ENCODE measurements around the gene RIMS3. TPM values are rescaled to one million over a fixed set of nuclear protein-coding genes. Genes with fewer than 3 reads are reported as not detected.
A peak's percentile ranks its signal among the peaks of the same experiment; 100 is the strongest.

Gene RIMS3
- total RNA-seq, 1 experiment from 2014 or later: 13.7 TPM

GRCh38 chr1:40606978-40607377, 58.5 kb downstream of the RIMS3 start:
- peaks cover 2 to 3% of the 10 kb centered on the region in 2 experiments; a peak in 2 of 5 replicates for H3K9me3 Mint-ChIP-seq

More at GRCh38 chr1:40606978-40607377, 58.5 kb downstream of the RIMS3 start:
- H3K23me2 ChIP-seq (ENCODE audit: insufficient read length, low read depth, low read length, poor library complexity, severe bottlenecking): no peaks in the 10 kb centered on the region
- Mint-ChIP-seq H3K27me3 (ENCODE audit: low read depth) (no peaks in the 10 kb centered on the region; the same call in 1 of the 2 replicates), H3K27ac (peak overlapping the region in 1 of 3 experiments; percentile 34; a peak in 1 of 7 replicates), H3K4me3 (no peak overlapping the region), H3K36me3 (ENCODE audit: insufficient read depth in 1 of 3, low read depth in 3 of 3) (no peaks in the 10 kb centered on the region), H3K4me1 (no peaks in the 10 kb centered on the region)
- no peaks in the 10 kb centered on the region for H3K79me1 ChIP-seq (ENCODE audit: insufficient read depth, low read depth, low read length, poor library complexity, severe bottlenecking)
- H3K14ac ChIP-seq (ENCODE audit: insufficient read depth, low read length): no peak overlapping the region
- H4K8ac ChIP-seq (replicated peaks; ENCODE audit: insufficient read length, low read depth, low read length): no peak overlapping the region
- no peaks in the 10 kb centered on the region for H3K4me1 ChIP-seq (ENCODE audit: insufficient read depth, low read length)
- H3K79me2 ChIP-seq (ENCODE audit: insufficient read depth, low read length): no peaks in the 10 kb centered on the region
- H4K20me1 ChIP-seq (ENCODE audit: control insufficient read depth, insufficient read depth, insufficient read length): no peaks in the 10 kb centered on the region
- H2BK120ac ChIP-seq (ENCODE audit: low read depth, low read length, poor library complexity, severe bottlenecking): no peak overlapping the region
- H2BK15ac ChIP-seq (ENCODE audit: low read depth, low read length): no peak overlapping the region
- no peak for TF ChIP-seq CTCF (conservative IDR thresholded peaks at IDR 0.05)
- H3K23ac ChIP-seq (ENCODE audit: insufficient read length, low read depth, low read length): no peak overlapping the region
- H3K27me3 ChIP-seq (ENCODE audit: insufficient read depth, low read length): no peaks in the 10 kb centered on the region
- H3T11ph ChIP-seq (ENCODE audit: low read length): no peak overlapping the region
- no peak overlapping the region for H2AK5ac ChIP-seq (ENCODE audit: insufficient read length, low read length)
- H3K4me2 ChIP-seq (ENCODE audit: insufficient read depth, insufficient read length, low read length): no peak overlapping the region
- no peak overlapping the region for H3K56ac ChIP-seq (ENCODE audit: insufficient read length, low read depth, low read length)
- no peak overlapping the region for H2BK5ac ChIP-seq (ENCODE audit: insufficient read length, low read length)
- no peak overlapping the region for H4K5ac ChIP-seq (ENCODE audit: insufficient read length, low read depth, low read length)
- no peaks in the 10 kb centered on the region for H3K9me3 ChIP-seq (ENCODE audit: control insufficient read depth, low read depth, low read length)
- peak; percentile 19 for DNase-seq
- no peak overlapping the region for H3K18ac ChIP-seq (ENCODE audit: insufficient read length, low read depth, low read length)
- H2BK20ac ChIP-seq (ENCODE audit: low read depth, low read length, poor library complexity, severe bottlenecking): no peak overlapping the region
- no peak overlapping the region for H3K27ac ChIP-seq (ENCODE audit: insufficient read length, low read depth, low read length)
- H2AFZ ChIP-seq (ENCODE audit: low read length): no peak overlapping the region
- no CpG with 5 or more reads among the region's 2 CpGs for WGBS (ENCODE audit: extremely low coverage, insufficient read length, low lambda C conversion rate)
- H3K9ac ChIP-seq (ENCODE audit: extremely low read depth, insufficient read length, low read length): no peak overlapping the region
- no peak overlapping the region for H2BK12ac ChIP-seq (ENCODE audit: insufficient read length, low read depth, low read length)
- H3K4ac ChIP-seq (ENCODE audit: low read depth, low read length): no peak overlapping the region
- H4K91ac ChIP-seq (ENCODE audit: insufficient read length, low read depth, low read length): no peak overlapping the region
